ENCODE results near the gene ADGRB2.

DNA sequence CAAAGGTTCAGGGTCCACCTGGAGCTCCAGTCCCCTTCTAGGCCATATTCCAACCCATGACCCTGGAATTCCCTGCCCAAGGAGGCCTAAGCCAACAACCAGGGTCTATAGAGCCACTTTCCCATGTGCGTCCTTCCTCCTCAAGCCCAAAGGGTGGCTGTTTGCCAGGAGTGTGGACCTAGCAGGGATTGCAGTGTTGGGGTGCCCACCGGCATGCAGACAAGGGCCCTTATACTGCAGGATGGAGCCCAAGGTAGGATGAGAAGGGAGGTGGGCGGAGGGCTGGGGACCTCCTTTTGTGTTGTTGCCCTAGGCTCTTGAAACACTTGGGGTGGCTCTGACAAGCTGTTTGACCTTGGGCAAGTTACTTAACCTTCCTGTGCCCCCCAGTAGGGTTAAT lies 19.7 kb upstream of the ADGRB2 start:
- no peak for TF ChIP-seq POLR2A (IDR thresholded peaks at IDR 0.05)
- TF ChIP-seq, protein P1, sequence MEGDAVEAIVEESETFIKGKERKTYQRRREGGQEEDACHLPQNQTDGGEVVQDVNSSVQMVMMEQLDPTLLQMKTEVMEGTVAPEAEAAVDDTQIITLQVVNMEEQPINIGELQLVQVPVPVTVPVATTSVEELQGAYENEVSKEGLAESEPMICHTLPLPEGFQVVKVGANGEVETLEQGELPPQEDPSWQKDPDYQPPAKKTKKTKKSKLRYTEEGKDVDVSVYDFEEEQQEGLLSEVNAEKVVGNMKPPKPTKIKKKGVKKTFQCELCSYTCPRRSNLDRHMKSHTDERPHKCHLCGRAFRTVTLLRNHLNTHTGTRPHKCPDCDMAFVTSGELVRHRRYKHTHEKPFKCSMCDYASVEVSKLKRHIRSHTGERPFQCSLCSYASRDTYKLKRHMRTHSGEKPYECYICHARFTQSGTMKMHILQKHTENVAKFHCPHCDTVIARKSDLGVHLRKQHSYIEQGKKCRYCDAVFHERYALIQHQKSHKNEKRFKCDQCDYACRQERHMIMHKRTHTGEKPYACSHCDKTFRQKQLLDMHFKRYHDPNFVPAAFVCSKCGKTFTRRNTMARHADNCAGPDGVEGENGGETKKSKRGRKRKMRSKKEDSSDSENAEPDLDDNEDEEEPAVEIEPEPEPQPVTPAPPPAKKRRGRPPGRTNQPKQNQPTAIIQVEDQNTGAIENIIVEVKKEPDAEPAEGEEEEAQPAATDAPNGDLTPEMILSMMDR (IDR thresholded peaks at IDR 0.05) = no peak
